Measurements from ENCODE around the gene FAM234A.
"Not testable (repeated sequence)": the region's sequence is repeated elsewhere in the genome, so short reads cannot be mapped to it uniquely, and the experiment has no call there.

DNA sequence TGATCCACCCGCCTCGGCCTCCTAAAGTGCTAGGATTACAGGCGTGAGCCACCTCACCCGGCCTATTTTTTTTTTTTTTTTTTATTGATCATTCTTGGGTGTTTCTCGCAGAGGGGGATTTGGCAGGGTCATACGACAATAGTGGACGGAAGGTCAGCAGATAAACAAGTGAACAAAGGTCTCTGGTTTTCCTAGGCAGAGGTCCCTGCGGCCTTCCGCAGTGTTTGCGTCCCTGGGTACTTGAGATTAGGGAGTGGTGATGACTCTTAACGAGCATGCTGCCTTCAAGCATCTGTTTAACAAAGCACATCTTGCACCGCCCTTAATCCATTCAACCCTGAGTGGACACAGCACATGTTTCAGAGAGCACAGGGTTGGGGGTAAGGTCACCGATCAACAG lies 23.5 kb downstream of the FAM234A start:
- TF ChIP-seq CTCF (IDR thresholded peaks at IDR 0.05; ENCODE audit: low read length); EZH2 (IDR thresholded peaks at IDR 0.05; ENCODE audit: borderline replicate concordance, low read length): not testable (repeated sequence)

All from OCI-LY1 (cell line).